Keratinocyte (primary cell): Measurements from ENCODE around the gene TBX21. TPM values are rescaled to one million over a fixed set of nuclear protein-coding genes. Genes with fewer than 3 reads are reported as not detected.
A peak's percentile ranks its signal among the peaks of the same experiment; 100 is the strongest.

Experiments
- DNase-seq: peaks from one replicate; pipeline ENCODE4 v3.0.0-alpha.2; 2011; ENCODE audit warnings: low read depth, missing footprints, low spot score
- FAIRE-seq: peaks from 2 replicates; lab custom pipeline; 2011; peaks lifted over from hg19 to GRCh38; lab: Jason Lieb, UNC
- H2AFZ ChIP-seq: 2 replicates; pipeline ENCODE4 v1.6.0; 2012; ENCODE audit warnings: low read length, control low read depth, inconsistent platforms; ENCODE audit not compliant: control insufficient read depth
- H3K27ac ChIP-seq: 2 replicates; pipeline ENCODE4 v1.5.1; 2011; ENCODE audit warnings: low read length; ENCODE audit not compliant: control insufficient read depth, insufficient read depth
- H3K27me3 ChIP-seq: 3 replicates; pipeline ENCODE4 v1.6.0; 2011; ENCODE audit warnings: low read length; ENCODE audit not compliant: control insufficient read depth, insufficient read depth; ENCODE audit errors: extremely low read depth
- H3K36me3 ChIP-seq, 2 experiments: 2 replicates in 1 of 2; 3 replicates in 1 of 2; pipeline ENCODE4 v1.5.1; 2011; ENCODE audit warnings: low read length in 2 of 2, mild to moderate bottlenecking in 1 of 2; ENCODE audit not compliant: control insufficient read depth in 2 of 2, insufficient read depth in 2 of 2; ENCODE audit errors: extremely low read depth in 1 of 2
- H3K4me1 ChIP-seq: 3 replicates; pipeline ENCODE4 v1.5.1; 2011; ENCODE audit warnings: low read length; ENCODE audit not compliant: control insufficient read depth, insufficient read depth; ENCODE audit errors: extremely low read depth
- H3K4me2 ChIP-seq: 3 replicates; pipeline ENCODE4 v1.6.0; 2011; ENCODE audit warnings: low read depth, low read length; ENCODE audit not compliant: control insufficient read depth, insufficient read depth; ENCODE audit errors: extremely low read depth
- H3K4me3 ChIP-seq, 3 experiments: fragments of 200-600 bp in 1 of 3; sonication (generic) in 1 of 3; 2 replicates in 2 of 3; 3 replicates in 1 of 3; pipeline ENCODE4 v1.5.1; 2011 to 2016; ENCODE audit warnings: low read length in 3 of 3, mild to moderate bottlenecking in 3 of 3, control low read depth in 2 of 3, inconsistent platforms in 1 of 3, low read depth in 1 of 3, mixed read lengths in 1 of 3, mixed run types in 1 of 3, moderate library complexity in 1 of 3; ENCODE audit not compliant: control insufficient read depth in 2 of 3, insufficient read depth in 2 of 3; ENCODE audit errors: extremely low read depth in 1 of 3
- H3K79me2 ChIP-seq: 2 replicates; pipeline ENCODE4 v1.6.0; 2012; ENCODE audit warnings: low read length; ENCODE audit not compliant: control insufficient read depth, insufficient read depth
- H3K9ac ChIP-seq: 3 replicates; pipeline ENCODE4 v1.6.0; 2011; ENCODE audit warnings: low read length; ENCODE audit not compliant: control insufficient read depth, insufficient read depth; ENCODE audit errors: extremely low read depth
- H3K9me1 ChIP-seq: 3 replicates; pipeline ENCODE4 v1.6.0; 2011; ENCODE audit warnings: low read length; ENCODE audit not compliant: control insufficient read depth, insufficient read depth; ENCODE audit errors: extremely low read depth
- H3K9me3 ChIP-seq: 2 replicates; pipeline ENCODE4 v1.5.1; 2012; ENCODE audit warnings: low read depth, low read length; ENCODE audit not compliant: control insufficient read depth
- H4K20me1 ChIP-seq: 3 replicates; pipeline ENCODE4 v1.6.0; 2011; ENCODE audit warnings: low read length; ENCODE audit not compliant: control insufficient read depth, insufficient read depth; ENCODE audit errors: extremely low read depth
- CTCF ChIP-seq, 3 experiments: IDR thresholded peaks in 1 of 3; conservative IDR thresholded peaks in 1 of 3; optimal IDR thresholded peaks in 1 of 3; 2 replicates in 2 of 3; 3 replicates in 1 of 3; pipeline versions ENCODE3 to v1.5.1; 2011; ENCODE audit warnings: low read length in 3 of 3, mild to moderate bottlenecking in 3 of 3, moderate library complexity in 2 of 3, control low read depth in 1 of 3, inconsistent platforms in 1 of 3; ENCODE audit not compliant: insufficient read depth in 2 of 3; ENCODE audit errors: extremely low read depth in 1 of 3
- EZH2 ChIP-seq: IDR thresholded peaks from one replicate; pipeline ENCODE4 v1.6.1; 2012; ENCODE audit warnings: inconsistent platforms, mild to moderate bottlenecking, low read length, moderate library complexity
- dilution Hi-C: fragments of 300-500 bp; cut with MboI; formaldehyde crosslinking; loops from one replicate; pipeline ENCODE4 v1.7.0; 2020; ENCODE audit warnings: low sequenced_read_pairs; ENCODE audit not compliant: extremely low pct_ligation_motif_present
- polyA plus RNA-seq, 5 experiments: library from polyadenylated mRNA; depleted of rRNA in 3 of 5; stranded (reverse) in 3 of 5; stranded (forward) in 1 of 5; unstranded in 1 of 5; fragments of >200 nt; gene quantifications; 1 replicate in 1 of 5; 2 replicates in 3 of 5; 3 replicates in 1 of 5; pipeline versions ENCODE4 v1.2.1 to v1.2.3, GENCODE V29; 2011 to 2012; ENCODE audit warnings: missing spikeins in 2 of 5, low read depth in 1 of 5, low replicate concordance in 1 of 5

Gene TBX21
- polyA plus RNA-seq, 1 donor (not counting 4 experiments of a cell fraction or from before 2014, with no cell fraction given): not detected

GRCh38 chr17:47695429-47696376 lies 37.3 kb upstream of the TBX21 start:
- Histone ChIP-seq H3K9ac (peak overlapping the region; percentile 68), H4K20me1 (no peaks in the 10 kb centered on the region), H3K4me3 (peak overlapping the region; percentile 67 to 73 (median 69)), H3K79me2 (no peaks in the 10 kb centered on the region), H3K9me1 (no peaks in the 10 kb centered on the region), H3K9me3 (no peaks in the 10 kb centered on the region), H2AFZ (peak overlapping the region; percentile 76), H3K36me3 (peaks cover 0 to 2% of the 10 kb centered on the region in 2 experiments), H3K4me1 (peaks cover 13% of the 10 kb centered on the region), H3K27me3 (peaks cover 5% of the 10 kb centered on the region), H3K4me2 (peak overlapping the region; percentile 80), H3K27ac (no peak overlapping the region)
- dilution Hi-C loops: no loop called here
- no peak for DNase-seq
- FAIRE-seq: no peak
- TF ChIP-seq EZH2 (no peak), CTCF (optimal IDR thresholded peaks at IDR 0.05 in 1 of 3, IDR thresholded peaks at IDR 0.05 in 1 of 3, conservative IDR thresholded peaks at IDR 0.05 in 1 of 3; ENCODE audit: extremely low read depth in 1 of 3, insufficient read depth in 2 of 3, low read length in 3 of 3) (no peak)

GRCh38 chr17:47696717-47697642 lies 36.1 kb upstream of the TBX21 start:
- H3K27me3 ChIP-seq: peaks cover 5% of the 10 kb centered on the region
- dilution Hi-C loops: no loop called here
- no peaks in the 10 kb centered on the region for H4K20me1 ChIP-seq
- H3K36me3 ChIP-seq: peaks cover 0 to 3% of the 10 kb centered on the region in 2 experiments
- no peaks in the 10 kb centered on the region for H3K79me2 ChIP-seq
- no peaks in the 10 kb centered on the region for H3K9me1 ChIP-seq
- no peak overlapping the region for H2AFZ ChIP-seq
- no peak overlapping the region for H3K9ac ChIP-seq
- H3K9me3 ChIP-seq: no peaks in the 10 kb centered on the region
- peaks cover 13% of the 10 kb centered on the region for H3K4me1 ChIP-seq
- TF ChIP-seq EZH2 (no peak), CTCF (optimal IDR thresholded peaks at IDR 0.05 in 1 of 3, IDR thresholded peaks at IDR 0.05 in 1 of 3, conservative IDR thresholded peaks at IDR 0.05 in 1 of 3; ENCODE audit: extremely low read depth in 1 of 3, insufficient read depth in 2 of 3, low read length in 3 of 3) (no peak)
- H3K4me2 ChIP-seq: no peak overlapping the region
- DNase-seq (no peak), FAIRE-seq (no peak)
- no peak overlapping the region for H3K27ac ChIP-seq
- no peak overlapping the region for H3K4me3 ChIP-seq
